Endothelial cell of umbilical vein (primary cell): ENCODE measurements around the gene PDE3A. TPM values are rescaled to one million over a fixed set of nuclear protein-coding genes. Genes with fewer than 3 reads are reported as not detected.

Source experiments
- BruUV-seq: library from RNA; stranded (reverse); fragments of 400-500 nt; replicated peaks from 2 replicates; lab custom pipeline; 2021; lab: Mats Ljungman, UMichigan
- CTCF ChIA-PET: fragments of 300-600, 350-600 bp; sonication (Branson Sonifier 250); formaldehyde crosslinking; loops from one replicate; lab custom pipeline; 2021; ENCODE audit warnings: antibody characterized with exemption, inconsistent platforms; lab: Charles Lee
- POLR2A ChIA-PET: fragments of 300-600, 350-600 bp; sonication (Branson Sonifier 250); formaldehyde crosslinking; loops from one replicate; lab custom pipeline; 2021; ENCODE audit warnings: antibody characterized with exemption, inconsistent platforms; lab: Charles Lee
- DNase-seq: peaks from one replicate; pipeline ENCODE4 v3.0.0-alpha.2; 2011; ENCODE audit warnings: low read depth, low spot score
- FAIRE-seq: peaks from 2 replicates; lab custom pipeline; 2011; peaks lifted over from hg19 to GRCh38; lab: Jason Lieb, UNC
- H2AFZ ChIP-seq: 2 replicates; pipeline ENCODE4 v1.6.0; 2012; ENCODE audit warnings: low read depth, low read length, control low read depth, inconsistent platforms
- H3K27ac ChIP-seq: 2 replicates; pipeline ENCODE4 v1.5.1; 2011; ENCODE audit warnings: low read depth, mild to moderate bottlenecking, control low read depth, low read length, moderate library complexity; ENCODE audit not compliant: insufficient read depth
- H3K27me3 ChIP-seq, 2 experiments: 2 replicates each; pipeline versions ENCODE4 v1.6.0 to v1.6.1; 2011; ENCODE audit warnings: low read length in 2 of 2, mixed read lengths in 1 of 2; ENCODE audit not compliant: control insufficient read depth in 2 of 2, insufficient read depth in 2 of 2
- H3K36me3 ChIP-seq, 2 experiments: 2 replicates in 1 of 2; 3 replicates in 1 of 2; pipeline ENCODE4 v1.5.1; 2011; ENCODE audit warnings: low read length in 2 of 2, mild to moderate bottlenecking in 1 of 2, moderate library complexity in 1 of 2; ENCODE audit not compliant: control insufficient read depth in 2 of 2, insufficient read depth in 2 of 2; ENCODE audit errors: extremely low read depth in 1 of 2
- H3K4me1 ChIP-seq: 3 replicates; pipeline ENCODE4 v1.5.1; 2011; ENCODE audit warnings: mild to moderate bottlenecking, low read length; ENCODE audit not compliant: control insufficient read depth, insufficient read depth; ENCODE audit errors: extremely low read depth
- H3K4me2 ChIP-seq: 2 replicates; pipeline ENCODE4 v1.6.1; 2011; ENCODE audit warnings: low read length, control low read depth, mixed read lengths; ENCODE audit not compliant: insufficient read depth
- H3K4me3 ChIP-seq, 3 experiments: fragments of 200-600 bp in 1 of 3; sonication (generic), shearing (Covaris generic) in 1 of 3; replicated peaks in 1 of 3; 2 replicates each; pipeline ENCODE4 v1.5.1; 2011 to 2016; ENCODE audit warnings: control low read depth in 3 of 3, low read length in 3 of 3, mild to moderate bottlenecking in 2 of 3, inconsistent platforms in 1 of 3, low read depth in 1 of 3, moderate library complexity in 1 of 3; ENCODE audit not compliant: insufficient read depth in 1 of 3
- H3K79me2 ChIP-seq: 2 replicates; pipeline ENCODE4 v1.6.0; 2012; ENCODE audit warnings: low read length, inconsistent platforms; ENCODE audit not compliant: control insufficient read depth, insufficient read depth
- H3K9ac ChIP-seq: replicated peaks from 2 replicates; pipeline ENCODE3; 2011; ENCODE audit warnings: low read length, control low read depth; ENCODE audit not compliant: insufficient read depth; ENCODE audit errors: extremely low read depth
- H3K9me1 ChIP-seq: replicated peaks from 3 replicates; pipeline ENCODE4 v1.6.0; 2011; ENCODE audit warnings: mild to moderate bottlenecking, low read length; ENCODE audit not compliant: control insufficient read depth, insufficient read depth; ENCODE audit errors: extremely low read depth
- H3K9me3 ChIP-seq: replicated peaks from 2 replicates; pipeline ENCODE4 v1.5.1; 2012; ENCODE audit warnings: low read length, inconsistent platforms; ENCODE audit not compliant: control insufficient read depth, insufficient read depth
- H4K20me1 ChIP-seq: replicated peaks from 2 replicates; pipeline ENCODE3; 2011; ENCODE audit warnings: mild to moderate bottlenecking, low read length; ENCODE audit not compliant: control insufficient read depth, insufficient read depth; ENCODE audit errors: extremely low read depth
- CTCF ChIP-seq, 2 donors: IDR thresholded peaks; 1 replicate in 1 of 2; 2 replicates in 1 of 2; pipeline ENCODE4 v1.5.1; 2011; ENCODE audit warnings: low read length in 2 of 2, mild to moderate bottlenecking in 2 of 2, moderate library complexity in 2 of 2, control low read depth in 1 of 2, inconsistent platforms in 1 of 2, low read depth in 1 of 2; ENCODE audit not compliant: insufficient read depth in 1 of 2; ENCODE audit errors: extremely low read depth in 1 of 2
- EZH2 ChIP-seq: IDR thresholded peaks from 2 replicates; pipeline ENCODE4 v1.6.1; 2012; ENCODE audit warnings: borderline replicate concordance, low read depth, mild to moderate bottlenecking, moderate library complexity, low read length, inconsistent platforms; ENCODE audit not compliant: severe bottlenecking
- FOS ChIP-seq: IDR thresholded peaks from 2 replicates; pipeline ENCODE4 v1.6.1; 2011; ENCODE audit warnings: mild to moderate bottlenecking, low read length, moderate library complexity, borderline replicate concordance; ENCODE audit not compliant: insufficient read depth
- GATA2 ChIP-seq: IDR thresholded peaks from 2 replicates; pipeline ENCODE4 v1.7.0; 2011; ENCODE audit warnings: low read depth, mild to moderate bottlenecking, moderate library complexity, mixed read lengths, low read length; ENCODE audit not compliant: insufficient read length, insufficient read depth
- JUN ChIP-seq: IDR thresholded peaks from 2 replicates; pipeline ENCODE4 v1.6.1; 2011; ENCODE audit warnings: borderline replicate concordance, low read depth; ENCODE audit not compliant: insufficient read length, insufficient read depth
- MAX ChIP-seq: IDR thresholded peaks from 2 replicates; pipeline ENCODE4 v1.6.1; 2011; ENCODE audit not compliant: insufficient read depth, insufficient read length
- MYC ChIP-seq: IDR thresholded peaks from one replicate; pipeline ENCODE4 v1.6.1; 2011; ENCODE audit warnings: mild to moderate bottlenecking, low read depth, low read length
- POLR2A ChIP-seq: IDR thresholded peaks from 2 replicates; pipeline ENCODE4 v1.6.1; 2012; ENCODE audit warnings: low read depth, mild to moderate bottlenecking, control low read depth, low read length
- POLR2AphosphoS5 ChIP-seq: IDR thresholded peaks from 2 replicates; pipeline ENCODE4 v1.6.1; 2012; ENCODE audit warnings: low read depth, mild to moderate bottlenecking, control low read depth, low read length, moderate library complexity; ENCODE audit not compliant: insufficient read depth
- dilution Hi-C: fragments of 300-500 bp; cut with MboI; formaldehyde crosslinking; loops from one replicate; pipeline ENCODE4 v1.15.0; 2019; ENCODE audit warnings: low sequenced_read_pairs; ENCODE audit not compliant: extremely low pct_ligation_motif_present
- intact Hi-C: fragments of 100-400 bp; cut with micrococcal nuclease; formaldehyde crosslinking; loops from one replicate; pipeline ENCODE4 v1.10.0; 2022
- polyA plus RNA-seq, 4 experiments: library from polyadenylated mRNA; depleted of rRNA in 3 of 4; stranded (reverse) in 3 of 4; unstranded in 1 of 4; fragments of >200 nt; gene quantifications; 2 replicates each; pipeline versions ENCODE4 v1.2.1 to v1.2.3, GENCODE V29; 2011 to 2012; ENCODE audit warnings: missing spikeins in 1 of 4
- total RNA-seq: library from RNA; stranded (reverse); gene quantifications from 2 replicates; pipeline ENCODE4 v1.2.3, GENCODE V29; 2021

Gene PDE3A
- total and polyA plus RNA-seq, 2 donors (not counting 3 experiments of a cell fraction or from before 2014, with no cell fraction given): 14.0 to 27.4 TPM

DNA sequence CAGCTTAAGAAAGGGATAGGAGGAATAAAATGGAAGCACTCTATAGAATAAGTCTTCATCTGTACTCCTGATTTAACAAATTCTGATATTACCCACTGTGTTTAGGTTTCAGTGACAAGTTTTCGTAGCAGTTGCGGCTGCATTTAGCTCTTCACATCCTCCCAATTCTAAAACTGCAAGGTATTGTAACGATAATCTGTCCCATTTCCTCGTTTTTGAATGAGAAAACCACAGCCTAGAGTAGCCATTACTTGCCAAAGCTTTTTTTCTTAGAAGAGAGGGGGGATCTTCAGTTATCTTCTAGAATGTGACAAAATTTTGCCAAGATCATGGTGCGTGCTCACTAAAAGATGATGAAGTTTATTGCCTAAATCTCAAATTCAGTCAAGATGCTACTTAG is 155.8 kb downstream of the PDE3A start:
- ChIA-PET CTCF (interaction anchor here (0.6 to 1.2 kb wide), 2 partner anchors 25 to 1044 kb away, joined by 3 to 6 read pairs; no protein-coding TSS in a partner anchor), POLR2A (no interaction called here)
- intact Hi-C loops: no loop called here
- no peak overlapping the region for H2AFZ ChIP-seq
- no peaks in the 10 kb centered on the region for H3K9me1 ChIP-seq
- BruUV-seq: no TSS peak
- TF ChIP-seq JUN (no peak), POLR2A (no peak), MAX (no peak), FOS (no peak), POLR2AphosphoS5 (no peak), GATA2 (no peak), MYC (no peak), EZH2 (no peak), CTCF (IDR thresholded peaks at IDR 0.05; ENCODE audit: extremely low read depth in 1 of 2, insufficient read depth in 1 of 2, low read depth in 1 of 2, low read length in 2 of 2) (no peak)
- H3K9ac ChIP-seq: no peak overlapping the region
- dilution Hi-C loops: no loop called here
- no peak overlapping the region for H3K4me3 ChIP-seq
- no peak for FAIRE-seq
- no peaks in the 10 kb centered on the region for H4K20me1 ChIP-seq
- H3K36me3 ChIP-seq: no peaks in the 10 kb centered on the region
- no peak overlapping the region for H3K4me2 ChIP-seq
- no peaks in the 10 kb centered on the region for H3K4me1 ChIP-seq
- no peak for DNase-seq
- no peaks in the 10 kb centered on the region for H3K27me3 ChIP-seq
- no peaks in the 10 kb centered on the region for H3K9me3 ChIP-seq
- H3K79me2 ChIP-seq: no peaks in the 10 kb centered on the region
- H3K27ac ChIP-seq: no peak overlapping the region
